ENCODE results near the gene APOBEC3H.
"Not testable (repeated sequence)": the region's sequence is repeated elsewhere in the genome, so short reads cannot be mapped to it uniquely, and the experiment has no call there.

The APOBEC3H gene

GRCh38 chr22:39097098-39098020 lies at the start of gene APOBEC3H:
TSS of gene APOBEC3H (plus strand) at chr22:39097244. CDS start at chr22:39100279, 3,035 bp downstream.
- DNase-seq (ENCODE audit: low read depth in 3 of 3): no peak

DNA sequence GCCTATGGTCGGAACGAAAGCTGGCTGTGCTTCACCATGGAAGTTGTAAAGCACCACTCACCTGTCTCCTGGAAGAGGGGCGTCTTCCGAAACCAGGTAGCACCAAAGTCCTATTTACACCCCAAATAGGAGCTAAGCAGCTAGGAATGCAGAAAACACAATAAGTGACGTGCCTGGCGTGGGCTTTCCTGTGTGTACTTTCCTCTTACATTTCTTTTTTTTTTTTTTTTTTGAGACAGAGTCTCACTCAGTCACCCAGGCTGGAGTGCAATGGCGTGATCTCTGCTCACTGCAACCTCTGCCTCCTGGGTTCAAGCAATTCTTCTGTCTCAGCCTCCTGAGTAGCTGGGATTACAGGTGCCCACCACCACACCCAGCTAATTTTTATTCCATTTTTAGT lies 47.6 kb upstream of the APOBEC3H start:
- DNase-seq (ENCODE audit: low read depth in 3 of 3): not testable (repeated sequence)

DNA sequence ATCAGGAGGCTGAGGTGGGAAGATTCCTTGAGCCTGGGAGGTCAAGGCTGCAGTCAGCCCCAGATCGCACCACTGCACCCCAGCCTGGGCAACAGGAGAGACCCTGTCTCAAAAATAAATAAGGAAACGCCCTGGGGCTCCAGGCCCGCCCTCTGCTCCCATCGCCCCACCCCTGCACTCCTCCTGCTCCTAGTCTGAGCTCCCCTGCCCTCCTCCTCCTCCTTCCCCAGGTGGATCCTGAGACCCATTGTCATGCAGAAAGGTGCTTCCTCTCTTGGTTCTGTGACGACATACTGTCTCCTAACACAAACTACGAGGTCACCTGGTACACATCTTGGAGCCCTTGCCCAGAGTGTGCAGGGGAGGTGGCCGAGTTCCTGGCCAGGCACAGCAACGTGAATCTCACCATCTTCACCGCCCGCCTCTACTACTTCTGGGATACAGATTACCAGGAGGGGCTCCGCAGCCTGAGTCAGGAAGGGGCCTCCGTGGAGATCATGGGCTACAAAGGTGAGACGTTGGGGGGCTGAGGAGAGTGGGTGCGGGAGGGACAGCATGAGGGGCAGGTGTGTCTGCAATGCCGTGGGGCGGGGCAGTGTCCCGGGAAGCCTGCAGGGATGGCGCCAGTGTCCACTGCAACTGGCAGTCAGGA lies 45.1 kb upstream of the APOBEC3H start:
- not testable (repeated sequence) for DNase-seq (ENCODE audit: low read depth in 3 of 3)

GRCh38 chr22:39055658-39056057 lies 41.4 kb upstream of the APOBEC3H start:
- DNase-seq (ENCODE audit: low read depth in 3 of 3): no peak

GRCh38 chr22:39061290-39061689 lies 35.8 kb upstream of the APOBEC3H start:
- not testable (repeated sequence) for DNase-seq (ENCODE audit: low read depth in 3 of 3)

- not testable (repeated sequence) for DNase-seq (ENCODE audit: low read depth in 3 of 3)
These were observed 35.1 kb upstream of the APOBEC3H start for GRCh38 chr22:39061951-39062350.

DNA sequence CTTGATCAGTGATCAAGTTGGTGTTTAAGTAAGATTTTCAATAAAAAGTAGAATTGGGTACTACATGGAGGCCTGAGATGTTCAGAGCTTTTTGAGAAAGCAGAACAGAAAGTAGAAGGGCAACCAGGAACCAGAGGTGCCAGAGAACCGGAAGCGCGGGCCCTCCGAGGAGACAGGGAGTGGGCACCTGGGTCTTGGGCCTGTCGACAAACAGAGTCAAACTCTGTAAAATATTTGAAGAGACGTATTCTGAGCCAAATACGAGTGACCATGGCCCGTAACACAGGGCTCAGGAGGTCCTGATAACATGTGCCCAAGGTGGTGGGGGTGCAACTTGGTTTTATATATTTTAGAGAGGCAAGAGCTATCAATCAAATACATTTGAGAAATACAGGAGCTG lies 33.1 kb upstream of the APOBEC3H start:
- not testable (repeated sequence) for DNase-seq (ENCODE audit: low read depth in 3 of 3)

DNA sequence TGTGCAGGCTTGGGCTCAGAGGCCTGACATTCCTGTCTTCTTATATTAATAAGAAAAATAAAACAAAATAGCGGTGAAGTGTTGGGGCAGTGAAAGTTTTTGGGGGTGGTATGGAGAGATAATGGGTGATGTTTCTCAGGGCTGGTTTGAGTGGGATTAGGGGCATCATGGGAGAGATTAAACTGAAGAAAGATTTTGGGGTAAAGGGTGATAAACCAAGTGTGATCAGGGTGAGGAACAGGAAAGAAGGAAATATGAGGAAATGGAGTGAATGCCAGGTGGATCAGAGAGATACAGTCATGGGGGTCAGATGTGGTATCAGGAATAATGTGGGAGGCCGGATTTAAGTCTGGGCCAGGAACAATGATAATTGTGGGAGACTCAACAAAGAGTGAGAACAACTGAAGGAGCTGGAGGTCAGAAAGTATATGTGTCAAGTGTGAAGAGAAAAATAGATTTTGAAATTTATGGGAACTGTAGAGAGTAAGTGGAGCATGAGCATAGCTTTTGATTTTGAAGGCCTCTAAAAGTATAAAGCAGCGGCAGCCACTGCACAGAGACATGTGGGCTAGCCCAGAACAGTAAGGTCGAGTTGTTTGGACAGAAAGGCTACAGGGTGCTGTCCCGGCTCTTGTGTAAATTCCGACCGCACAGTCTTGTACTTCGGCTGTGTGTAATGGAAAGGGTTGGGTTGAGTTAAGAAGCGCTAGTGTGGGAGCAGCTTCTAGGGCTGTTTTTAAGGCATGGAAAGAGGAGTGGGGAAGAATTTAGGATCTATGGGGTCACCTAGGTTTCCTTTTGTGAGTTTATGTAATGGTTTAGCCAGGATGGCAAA lies 30.4 kb upstream of the APOBEC3H start:
- not testable (repeated sequence) for DNase-seq (ENCODE audit: low read depth in 3 of 3)

DNA sequence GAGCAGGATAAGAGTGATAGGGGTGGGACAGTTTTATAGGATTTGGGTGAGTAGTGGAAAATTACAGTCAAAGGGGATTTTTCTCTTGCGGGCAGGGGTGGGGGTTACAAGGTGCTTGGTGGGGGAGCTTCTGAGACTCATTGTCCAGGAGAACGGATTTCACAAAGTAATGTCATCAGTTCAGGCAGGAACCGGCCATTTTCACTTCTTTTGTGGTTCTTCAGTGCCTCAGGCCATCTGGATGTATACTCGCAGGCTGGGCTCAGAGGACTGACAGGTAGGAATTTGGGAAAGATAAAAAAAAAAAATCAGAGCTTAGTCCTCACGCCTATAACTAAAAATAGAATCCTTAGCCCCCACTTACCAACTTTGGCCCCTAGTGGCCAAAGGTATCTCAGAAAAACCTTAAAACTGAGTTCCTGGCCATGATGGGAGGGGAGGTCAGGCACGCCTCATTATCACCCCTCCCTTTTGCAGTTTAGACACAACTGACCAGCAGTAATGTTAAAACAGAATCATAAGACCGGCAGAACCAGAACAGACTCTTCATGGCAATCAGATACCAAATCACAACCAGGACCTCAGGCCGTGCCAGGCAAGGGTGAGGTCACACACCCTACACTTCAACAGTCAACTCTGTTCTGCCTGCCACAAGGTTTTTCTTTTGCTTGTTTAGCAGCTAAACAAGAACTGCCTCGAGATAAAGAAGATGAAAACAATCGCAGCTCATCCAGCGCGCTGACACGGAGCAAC lies 28.8 kb upstream of the APOBEC3H start:
- DNase-seq (ENCODE audit: low read depth in 3 of 3): no peak

DNA sequence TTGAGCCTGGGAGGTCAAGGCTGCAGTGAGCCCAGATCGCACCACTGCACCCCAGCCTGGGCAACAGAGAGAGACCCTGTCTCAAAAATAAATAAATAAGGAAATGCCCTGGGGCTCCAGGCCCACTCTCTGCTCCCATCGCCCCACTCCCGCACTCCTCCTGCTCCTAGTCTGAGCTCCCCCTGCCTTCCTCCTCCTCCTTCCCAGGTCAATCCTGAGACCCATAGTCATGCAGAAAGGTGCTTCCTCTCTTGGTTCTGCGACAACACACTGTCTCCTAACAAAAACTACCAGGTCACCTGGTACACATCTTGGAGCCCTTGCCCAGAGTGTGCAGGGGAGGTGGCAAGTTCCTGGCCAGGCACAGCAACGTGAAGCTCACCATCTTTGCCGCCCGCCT lies 26.9 kb upstream of the APOBEC3H start:
- no peak for DNase-seq (ENCODE audit: low read depth in 3 of 3)

DNA sequence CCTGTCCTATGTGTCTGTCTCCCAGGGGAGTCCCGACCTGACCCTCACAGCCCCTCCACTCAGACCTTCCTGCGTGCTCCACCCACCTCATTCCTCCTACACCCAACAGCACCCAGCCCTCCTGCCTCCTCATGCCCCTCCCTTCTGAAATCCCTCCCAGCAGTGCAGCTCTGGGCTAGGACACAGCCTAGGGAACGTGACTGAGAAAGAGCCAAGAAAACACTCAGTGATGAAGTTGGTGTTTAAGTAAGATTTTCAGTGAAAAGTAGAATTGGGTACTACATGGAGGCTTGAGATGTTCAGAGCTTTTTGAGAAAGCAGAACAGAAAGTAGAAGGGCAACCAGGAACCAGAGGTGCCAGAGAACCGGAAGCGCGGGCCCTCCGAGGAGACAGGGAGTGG lies 24.5 kb upstream of the APOBEC3H start:
- not testable (repeated sequence) for DNase-seq (ENCODE audit: low read depth in 3 of 3)

GRCh38 chr22:39073981-39074380 lies 23.1 kb upstream of the APOBEC3H start:
- DNase-seq (ENCODE audit: low read depth in 3 of 3): no peak

GRCh38 chr22:39076155-39077025 lies 20.7 kb upstream of the APOBEC3H start:
- DNase-seq (ENCODE audit: low read depth in 3 of 3): not testable (repeated sequence)

DNA sequence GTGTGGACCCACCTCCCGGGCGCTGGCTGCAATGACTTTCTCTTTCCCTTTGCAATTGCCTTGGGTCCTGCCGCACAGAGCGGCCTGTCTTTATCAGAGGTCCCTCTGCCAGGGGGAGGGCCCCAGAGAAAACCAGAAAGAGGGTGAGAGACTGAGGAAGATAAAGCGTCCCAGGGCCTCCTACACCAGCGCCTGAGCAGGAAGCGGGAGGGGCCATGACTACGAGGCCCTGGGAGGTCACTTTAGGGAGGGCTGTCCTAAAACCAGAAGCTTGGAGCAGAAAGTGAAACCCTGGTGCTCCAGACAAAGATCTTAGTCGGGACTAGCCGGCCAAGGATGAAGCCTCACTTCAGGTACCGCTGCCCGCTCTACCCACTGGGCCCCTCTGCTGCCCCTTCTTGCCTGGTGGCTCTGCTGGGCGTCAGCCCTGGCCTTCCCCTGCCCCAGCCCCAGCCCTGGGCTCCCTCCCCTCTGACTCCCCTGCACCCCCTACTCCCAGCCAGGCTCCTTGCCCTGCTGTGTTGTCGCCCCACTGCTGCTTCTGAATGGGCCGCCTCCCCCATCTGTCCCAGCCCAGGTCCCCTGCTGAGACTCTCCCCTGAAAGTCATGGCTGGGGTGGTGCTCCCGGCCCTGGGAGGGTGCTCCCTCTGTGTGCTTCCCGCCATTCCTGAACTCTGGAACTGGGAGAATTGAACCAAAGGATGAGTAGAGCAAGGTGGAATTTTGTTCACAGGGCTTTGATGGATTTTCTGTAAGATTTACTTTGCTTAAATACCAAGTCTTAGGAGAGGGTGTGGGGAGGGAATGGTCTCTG lies 19.8 kb upstream of the APOBEC3H start, which contains the start of gene APOBEC3G:
Gene APOBEC3G, plus strand, starts transcription at position 250 of the 815 bp plus-strand sequence. Its CDS starts 87 bp downstream, at position 337.
- DNase-seq (ENCODE audit: low read depth in 3 of 3): not testable (repeated sequence)

DNA sequence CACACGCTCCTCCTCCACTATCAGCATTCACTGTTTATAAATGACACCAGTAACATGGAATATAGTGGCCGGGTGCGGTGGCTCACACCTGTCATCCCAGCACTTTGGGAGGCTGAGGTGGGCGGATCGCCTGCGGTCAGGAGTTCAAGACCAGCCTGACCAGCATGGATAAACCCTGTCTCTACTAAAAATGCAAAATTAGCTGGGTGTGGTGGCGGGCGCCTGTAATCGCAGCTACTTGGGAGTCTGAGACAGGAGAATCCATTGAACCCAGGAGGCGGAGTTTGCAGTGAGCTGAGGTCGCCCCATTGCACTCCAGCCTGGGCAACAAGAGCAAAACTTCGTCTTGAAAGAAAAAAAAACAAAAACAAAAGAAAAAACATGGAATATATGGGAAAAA lies 19.1 kb upstream of the APOBEC3H start:
- not testable (repeated sequence) for DNase-seq (ENCODE audit: low read depth in 3 of 3)

GRCh38 chr22:39078329-39078728 lies 18.7 kb upstream of the APOBEC3H start:
- no peak for DNase-seq (ENCODE audit: low read depth in 3 of 3)

DNA sequence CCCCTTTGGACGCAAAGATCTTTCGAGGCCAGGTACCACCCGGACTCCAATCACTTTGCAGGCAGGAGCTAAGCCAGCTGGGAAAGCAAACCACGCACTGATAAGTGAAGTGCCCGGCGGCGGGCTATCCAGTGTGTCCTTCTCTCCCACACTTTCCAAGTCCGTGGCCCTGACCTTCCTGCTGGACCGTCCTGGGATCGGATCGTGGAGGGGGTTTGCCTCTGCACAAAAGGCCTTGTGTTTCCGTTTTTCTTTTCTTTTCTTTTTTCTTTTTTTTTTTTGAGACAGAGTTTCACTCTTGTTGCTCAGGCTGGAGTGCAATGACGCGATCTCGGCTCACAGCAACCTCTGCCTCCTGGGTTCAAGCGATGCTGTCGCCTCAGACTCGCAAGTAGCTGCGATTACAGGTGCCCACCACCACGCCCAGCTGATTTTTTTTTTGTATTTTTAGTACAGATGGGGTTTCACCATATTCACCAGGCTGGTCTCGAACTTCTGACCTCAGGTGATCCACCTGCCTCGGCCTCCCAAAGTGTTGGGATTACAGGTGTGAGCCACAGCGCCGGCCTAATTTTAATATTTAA lies 17.9 kb upstream of the APOBEC3H start:
- DNase-seq (ENCODE audit: low read depth in 3 of 3): not testable (repeated sequence)

DNA sequence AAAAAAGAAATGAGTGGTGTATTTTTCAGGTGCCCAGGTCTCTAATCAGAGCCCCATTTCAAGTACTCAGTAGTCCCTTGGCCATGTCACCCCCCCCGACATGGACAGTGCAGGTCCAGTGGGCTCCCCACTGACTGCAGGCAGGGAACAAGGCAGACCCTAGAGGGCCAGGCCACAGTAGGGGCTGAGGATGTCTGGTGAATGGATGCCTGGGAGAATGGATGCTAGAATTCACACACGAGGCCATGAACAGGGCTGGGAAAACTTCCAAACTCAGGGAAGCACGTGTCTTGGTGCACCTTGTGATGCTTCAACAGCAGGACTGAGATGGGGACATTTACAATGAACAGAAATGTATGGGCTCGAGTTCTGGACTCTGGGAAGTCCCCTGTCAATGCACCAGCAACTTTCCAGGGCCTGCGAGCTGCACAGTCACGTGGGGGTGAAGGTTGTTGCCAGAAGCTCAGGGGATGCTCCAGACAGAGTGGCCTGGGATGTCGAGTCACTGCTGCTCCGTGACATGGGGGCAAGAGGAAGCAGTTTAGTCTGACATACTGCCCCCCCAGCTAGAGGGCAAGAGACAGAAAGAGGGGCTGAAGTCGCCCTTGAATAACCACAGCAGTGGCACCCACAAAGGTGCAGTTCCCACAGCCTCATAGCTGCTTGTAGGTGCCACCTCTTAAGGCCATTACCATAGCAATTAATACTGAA lies 16.8 kb upstream of the APOBEC3H start:
- no peak for DNase-seq (ENCODE audit: low read depth in 3 of 3)

All from stimulated activated CD4-positive, alpha-beta T cell treated with anti-CD3 and anti-CD28 coated beads, TNF-alpha, amount 100 ng/mL, for 4 hours (primary cell).